Smooth muscle cell (in vitro differentiated cells): ENCODE data around the gene IQCE. TPM values are rescaled to one million over a fixed set of nuclear protein-coding genes. Genes with fewer than 3 reads are reported as not detected.

Source experiments
- DNase-seq: peaks from one replicate; lab custom pipeline; 2025; ENCODE audit not compliant: unreplicated experiment; lab: John Stamatoyannopoulos, UW
- H2AFZ ChIP-seq: fragments of 200-600 bp; sonication (generic); 2 replicates; pipeline ENCODE4 v1.6.0; 2016; ENCODE audit warnings: antibody characterized with exemption, low read depth, mild to moderate bottlenecking
- H3F3A ChIP-seq: fragments of 200-600 bp; sonication (generic); 2 replicates; pipeline ENCODE4 v1.6.0; 2017; ENCODE audit warnings: antibody characterized with exemption, low read depth
- H3K27ac ChIP-seq: fragments of 200-600 bp; sonication (generic); 2 replicates; pipeline ENCODE4 v1.5.1; 2016; ENCODE audit warnings: low read depth, mild to moderate bottlenecking
- H3K27me3 ChIP-seq: fragments of 200-600 bp; sonication (generic); 2 replicates; pipeline ENCODE4 v1.6.1; 2016; ENCODE audit warnings: low read depth, mild to moderate bottlenecking
- H3K36me3 ChIP-seq: fragments of 200-600 bp; sonication (generic); 2 replicates; pipeline ENCODE4 v1.5.1; 2016; ENCODE audit warnings: low read depth
- H3K4me1 ChIP-seq: fragments of 200-600 bp; sonication (generic); 2 replicates; pipeline ENCODE4 v1.5.1; 2016; ENCODE audit warnings: low read depth
- H3K4me2 ChIP-seq: fragments of 200-600 bp; sonication (generic); 2 replicates; pipeline ENCODE4 v1.6.0; 2016; ENCODE audit warnings: mild to moderate bottlenecking
- H3K4me3 ChIP-seq: fragments of 200-600 bp; sonication (generic); 2 replicates; pipeline ENCODE4 v1.5.1; 2016; ENCODE audit warnings: mild to moderate bottlenecking
- H3K79me2 ChIP-seq: fragments of 200-600 bp; sonication (generic); 2 replicates; pipeline ENCODE4 v1.6.0; 2016; ENCODE audit warnings: low read depth, mild to moderate bottlenecking
- H3K9ac ChIP-seq: fragments of 200-600 bp; sonication (generic); 2 replicates; pipeline ENCODE4 v1.6.0; 2016; ENCODE audit warnings: low read depth
- H3K9me3 ChIP-seq: fragments of 200-600 bp; sonication (generic); replicated peaks from 2 replicates; pipeline ENCODE4 v1.5.1; 2016; ENCODE audit warnings: low read depth
- H4K20me1 ChIP-seq: fragments of 200-600 bp; sonication (generic); 2 replicates; pipeline ENCODE4 v1.6.0; 2016; ENCODE audit warnings: low read depth
- WGBS: methylation state at CpG from one replicate; pipeline ENCODE4 v1.1.7; 2016; ENCODE audit warnings: low lambda C conversion rate; 5-methylcytosine and 5-hydroxymethylcytosine counted together
- polyA plus RNA-seq: library from polyadenylated mRNA; unstranded; fragments of >200 nt; fragmentation: Nextera tagmentation; extraction: Ambion mirVana; gene quantifications from 2 replicates; pipeline ENCODE4 v1.2.1, GENCODE V29; 2016
- total RNA-seq: library from RNA; depleted of rRNA; stranded (reverse); fragments of >200 nt; gene quantifications from 2 replicates; pipeline ENCODE4 v1.2.3, GENCODE V29; 2014
- TF ChIP-seq, protein P1 (sequence below): fragments of 200-600 bp; sonication (generic); IDR thresholded peaks from 2 replicates; pipeline ENCODE4 v1.5.1; 2017; ENCODE audit warnings: borderline replicate concordance, mild to moderate bottlenecking, antibody characterized with exemption; ENCODE audit not compliant: insufficient read depth, poor library complexity, severe bottlenecking

IQCE gene
- total and polyA plus RNA-seq, 2 experiments from 2014 or later = 5.8 to 12.7 TPM

GRCh38 chr7:2598154-2598823 lies 39.5 kb downstream of the IQCE start:
- TF ChIP-seq, protein P1, sequence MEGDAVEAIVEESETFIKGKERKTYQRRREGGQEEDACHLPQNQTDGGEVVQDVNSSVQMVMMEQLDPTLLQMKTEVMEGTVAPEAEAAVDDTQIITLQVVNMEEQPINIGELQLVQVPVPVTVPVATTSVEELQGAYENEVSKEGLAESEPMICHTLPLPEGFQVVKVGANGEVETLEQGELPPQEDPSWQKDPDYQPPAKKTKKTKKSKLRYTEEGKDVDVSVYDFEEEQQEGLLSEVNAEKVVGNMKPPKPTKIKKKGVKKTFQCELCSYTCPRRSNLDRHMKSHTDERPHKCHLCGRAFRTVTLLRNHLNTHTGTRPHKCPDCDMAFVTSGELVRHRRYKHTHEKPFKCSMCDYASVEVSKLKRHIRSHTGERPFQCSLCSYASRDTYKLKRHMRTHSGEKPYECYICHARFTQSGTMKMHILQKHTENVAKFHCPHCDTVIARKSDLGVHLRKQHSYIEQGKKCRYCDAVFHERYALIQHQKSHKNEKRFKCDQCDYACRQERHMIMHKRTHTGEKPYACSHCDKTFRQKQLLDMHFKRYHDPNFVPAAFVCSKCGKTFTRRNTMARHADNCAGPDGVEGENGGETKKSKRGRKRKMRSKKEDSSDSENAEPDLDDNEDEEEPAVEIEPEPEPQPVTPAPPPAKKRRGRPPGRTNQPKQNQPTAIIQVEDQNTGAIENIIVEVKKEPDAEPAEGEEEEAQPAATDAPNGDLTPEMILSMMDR = no peak
- Histone ChIP-seq H3K9ac (no peak overlapping the region), H3K27ac (no peak overlapping the region), H3F3A (no peaks in the 10 kb centered on the region), H4K20me1 (no peaks in the 10 kb centered on the region), H3K79me2 (no peaks in the 10 kb centered on the region), H2AFZ (no peak overlapping the region), H3K4me3 (no peak overlapping the region), H3K36me3 (no peaks in the 10 kb centered on the region), H3K4me1 (no peaks in the 10 kb centered on the region), H3K4me2 (no peak overlapping the region), H3K27me3 (no peaks in the 10 kb centered on the region), H3K9me3 (no peaks in the 10 kb centered on the region)
- 91% methylated on average over 29 of the region's 29 CpGs for WGBS
- DNase-seq = no peak

GRCh38 chr7:2601065-2601464 lies 42.3 kb downstream of the IQCE start:
- 91% methylated on average over 9 of the region's 9 CpGs for WGBS
- Histone ChIP-seq H3K36me3 (no peaks in the 10 kb centered on the region), H2AFZ (no peak overlapping the region), H3K4me2 (no peak overlapping the region), H3K27ac (no peak overlapping the region), H3K79me2 (no peaks in the 10 kb centered on the region), H3K4me3 (no peak overlapping the region), H3F3A (no peaks in the 10 kb centered on the region), H3K9me3 (no peaks in the 10 kb centered on the region), H3K9ac (no peak overlapping the region), H3K27me3 (no peaks in the 10 kb centered on the region), H4K20me1 (no peaks in the 10 kb centered on the region), H3K4me1 (no peaks in the 10 kb centered on the region)
- no peak for DNase-seq
- TF ChIP-seq, protein P1 = no peak

DNA sequence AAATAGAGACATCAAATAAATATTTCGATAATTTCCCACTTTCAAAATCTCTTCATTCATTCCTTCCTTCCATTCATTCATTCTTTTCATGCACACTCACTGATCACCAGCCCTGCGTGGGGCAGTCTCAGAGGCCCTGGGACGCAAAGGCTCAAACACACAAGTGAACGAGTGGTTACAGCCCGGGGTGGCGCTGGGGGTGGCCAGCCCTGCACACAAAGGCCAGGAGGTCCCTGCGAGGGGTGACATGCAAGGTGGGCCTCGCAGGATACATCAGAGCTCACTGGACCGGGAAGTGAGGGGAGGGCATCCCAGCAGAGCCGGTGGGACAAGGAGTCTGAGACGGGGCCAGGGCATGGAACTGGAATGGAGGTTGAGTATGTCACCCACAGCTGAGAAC lies 43.1 kb downstream of the IQCE start:
- H3F3A ChIP-seq = no peaks in the 10 kb centered on the region
- no peak overlapping the region for H3K4me2 ChIP-seq
- H3K9ac ChIP-seq = no peak overlapping the region
- no peaks in the 10 kb centered on the region for H3K79me2 ChIP-seq
- H3K27me3 ChIP-seq = no peaks in the 10 kb centered on the region
- no peaks in the 10 kb centered on the region for H3K9me3 ChIP-seq
- no peak for DNase-seq
- no peaks in the 10 kb centered on the region for H3K36me3 ChIP-seq
- whole genome bisulfite sequencing = 90% methylated on average over 11 of the region's 11 CpGs
- TF ChIP-seq, protein P1 = no peak
- no peaks in the 10 kb centered on the region for H4K20me1 ChIP-seq
- no peaks in the 10 kb centered on the region for H3K4me1 ChIP-seq
- H3K27ac ChIP-seq = no peak overlapping the region
- no peak overlapping the region for H2AFZ ChIP-seq
- H3K4me3 ChIP-seq = no peak overlapping the region

GRCh38 chr7:2602406-2603043 lies 43.7 kb downstream of the IQCE start:
- Histone ChIP-seq H3K27ac (no peak overlapping the region), H3K36me3 (no peaks in the 10 kb centered on the region), H3K4me2 (no peak overlapping the region), H3K4me3 (no peak overlapping the region), H3K27me3 (no peaks in the 10 kb centered on the region), H3K4me1 (peaks cover 6% of the 10 kb centered on the region), H3F3A (no peaks in the 10 kb centered on the region), H4K20me1 (no peaks in the 10 kb centered on the region), H2AFZ (no peak overlapping the region), H3K9me3 (no peaks in the 10 kb centered on the region), H3K9ac (no peak overlapping the region), H3K79me2 (no peaks in the 10 kb centered on the region)
- 96% methylated on average over 17 of the region's 19 CpGs for WGBS
- TF ChIP-seq, protein P1 = no peak
- DNase-seq = no peak
